ENCODE data around the gene ROBO4. TPM values are rescaled to one million over a fixed set of nuclear protein-coding genes. Genes with fewer than 3 reads are reported as not detected.

The ROBO4 gene
- total and polyA plus RNA-seq, 2 of the 13 experiments (the other 11 are each of a cell fraction or from before 2014, with no cell fraction given), result 0.07 to 1.1 TPM

DNA sequence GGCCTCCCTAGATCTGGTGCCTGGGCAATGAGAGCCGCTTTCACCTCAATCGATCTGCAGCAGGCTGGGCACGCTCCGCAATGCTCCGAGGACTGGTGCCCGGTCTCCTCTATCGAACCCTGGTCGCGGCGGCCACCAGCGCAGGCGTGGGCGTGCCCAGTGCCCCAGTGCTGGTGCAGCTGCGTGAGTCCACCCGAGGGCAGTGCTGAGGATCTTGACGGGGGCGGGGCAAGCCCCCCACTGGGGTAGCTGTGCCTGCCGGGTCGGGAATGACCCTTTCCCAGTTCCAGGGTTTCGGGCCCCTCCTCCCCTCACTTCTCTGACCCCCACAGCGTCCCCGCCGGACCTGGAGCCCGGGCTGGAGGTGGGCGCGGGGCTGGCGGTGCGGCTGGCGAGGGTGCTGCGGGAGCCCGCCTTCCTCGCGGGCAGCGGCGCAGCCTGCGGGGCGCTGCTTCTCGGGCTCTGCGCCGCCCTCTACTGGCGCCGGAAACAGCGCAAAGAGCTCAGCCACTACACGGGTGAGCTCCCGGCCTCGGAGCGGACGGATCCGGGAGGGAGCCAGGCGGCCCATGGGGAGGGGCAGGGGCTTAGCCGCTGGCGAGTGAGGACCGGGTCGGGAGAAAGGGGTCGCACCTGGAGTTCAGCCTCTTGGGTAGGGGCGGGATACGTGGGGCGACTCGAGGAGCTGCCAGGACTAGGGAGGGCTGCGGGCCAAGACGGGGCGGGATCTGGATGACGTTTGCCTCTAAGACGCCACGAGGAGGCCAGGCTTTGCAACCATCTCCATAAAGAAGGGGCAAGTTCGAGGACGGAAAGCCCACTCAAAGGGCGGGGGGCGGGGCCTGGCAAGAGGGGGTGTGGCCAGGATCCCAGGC, 21.5 kb downstream of the ROBO4 start (continued):
- peak; percentile 95 for TF ChIP-seq XRCC5 (optimal IDR thresholded peaks at IDR 0.05; ENCODE audit: low read length)
- peak; percentile 14; the same call in 1 of the 2 replicates for TF ChIP-seq PRMT3 (CRISPR knock-in tag; IDR thresholded peaks at IDR 0.05; ENCODE audit: borderline replicate concordance, low read depth)
- TF ChIP-seq, protein P1, sequence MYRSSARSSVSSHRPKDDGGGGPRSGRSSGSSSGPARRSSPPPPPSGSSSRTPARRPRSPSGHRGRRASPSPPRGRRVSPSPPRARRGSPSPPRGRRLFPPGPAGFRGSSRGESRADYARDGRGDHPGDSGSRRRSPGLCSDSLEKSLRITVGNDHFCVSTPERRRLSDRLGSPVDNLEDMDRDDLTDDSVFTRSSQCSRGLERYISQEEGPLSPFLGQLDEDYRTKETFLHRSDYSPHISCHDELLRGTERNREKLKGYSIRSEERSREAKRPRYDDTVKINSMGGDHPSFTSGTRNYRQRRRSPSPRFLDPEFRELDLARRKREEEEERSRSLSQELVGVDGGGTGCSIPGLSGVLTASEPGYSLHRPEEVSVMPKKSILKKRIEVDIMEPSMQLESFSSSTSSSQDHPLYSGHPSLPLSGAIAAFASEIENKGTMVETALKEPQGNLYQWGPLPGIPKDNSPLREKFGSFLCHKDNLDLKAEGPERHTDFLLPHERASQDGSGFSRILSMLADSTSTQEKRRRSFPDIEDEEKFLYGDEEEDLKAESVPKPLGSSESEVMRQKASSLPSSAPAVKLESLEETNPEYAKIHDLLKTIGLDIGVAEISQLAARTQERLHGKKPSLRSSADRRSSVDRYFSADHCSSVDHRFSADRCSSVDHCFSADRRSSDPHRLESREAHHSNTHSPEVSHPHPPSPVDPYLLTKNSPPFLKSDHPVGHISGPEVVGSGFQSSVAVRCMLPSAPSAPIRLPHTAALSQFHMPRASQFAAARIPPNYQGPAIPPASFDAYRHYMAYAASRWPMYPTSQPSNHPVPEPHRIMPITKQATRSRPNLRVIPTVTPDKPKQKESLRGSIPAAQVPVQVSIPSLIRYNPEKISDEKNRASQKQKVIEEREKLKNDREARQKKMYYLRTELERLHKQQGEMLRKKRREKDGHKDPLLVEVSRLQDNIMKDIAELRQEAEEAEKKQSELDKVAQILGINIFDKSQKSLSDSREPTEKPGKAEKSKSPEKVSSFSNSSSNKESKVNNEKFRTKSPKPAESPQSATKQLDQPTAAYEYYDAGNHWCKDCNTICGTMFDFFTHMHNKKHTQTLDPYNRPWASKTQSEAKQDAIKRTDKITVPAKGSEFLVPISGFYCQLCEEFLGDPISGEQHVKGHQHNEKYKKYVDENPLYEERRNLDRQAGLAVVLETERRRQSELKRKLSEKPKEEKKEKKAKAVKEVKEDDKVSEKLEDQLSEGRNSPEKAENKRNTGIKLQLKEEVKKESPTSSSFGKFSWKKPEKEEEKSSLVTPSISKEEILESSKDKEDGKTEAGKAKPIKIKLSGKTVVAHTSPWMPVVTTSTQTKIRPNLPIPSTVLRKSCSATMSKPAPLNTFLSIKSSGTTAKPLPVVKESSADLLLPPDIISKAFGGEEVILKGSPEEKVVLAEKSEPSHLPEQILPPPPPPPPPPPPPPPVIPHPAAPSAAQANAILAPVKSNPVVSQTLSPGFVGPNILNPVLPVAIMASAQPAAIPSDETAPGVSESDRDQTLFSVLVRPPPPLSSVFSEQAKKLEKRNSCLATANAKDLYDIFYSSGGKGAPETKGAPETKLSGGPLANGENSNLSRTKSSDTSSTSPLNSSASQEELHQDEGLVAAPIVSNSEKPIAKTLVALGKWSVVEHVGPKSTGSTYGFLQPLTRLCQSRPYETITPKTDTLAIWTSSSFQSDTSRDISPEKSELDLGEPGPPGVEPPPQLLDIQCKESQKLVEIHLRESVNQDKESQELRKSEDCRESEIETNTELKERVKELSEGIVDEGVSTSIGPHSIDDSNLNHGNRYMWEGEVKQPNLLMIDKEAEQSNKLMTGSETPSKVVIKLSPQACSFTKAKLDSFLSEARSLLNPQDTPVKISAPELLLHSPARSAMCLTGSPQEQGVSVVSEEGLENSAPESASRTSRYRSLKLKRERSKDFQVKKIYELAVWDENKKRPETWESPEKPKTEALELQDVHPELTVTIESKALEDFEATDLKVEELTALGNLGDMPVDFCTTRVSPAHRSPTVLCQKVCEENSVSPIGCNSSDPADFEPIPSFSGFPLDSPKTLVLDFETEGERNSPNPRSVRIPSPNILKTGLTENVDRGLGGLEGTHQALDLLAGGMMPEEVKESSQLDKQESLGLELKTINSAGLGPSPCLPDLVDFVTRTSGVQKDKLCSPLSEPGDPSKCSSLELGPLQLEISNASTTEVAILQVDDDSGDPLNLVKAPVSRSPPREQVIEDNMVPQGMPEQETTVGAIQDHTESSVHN (CRISPR knock-in tag; IDR thresholded peaks at IDR 0.05), result no peak
- TF ChIP-seq SMC3 (IDR thresholded peaks at IDR 0.05; ENCODE audit: low read length), result no peak
- TF ChIP-seq PTBP1 (IDR thresholded peaks at IDR 0.05; ENCODE audit: low read depth, low read length, poor library complexity, severe bottlenecking), result peak; percentile 81
- no peak for TF ChIP-seq NFE2L1 (CRISPR knock-in tag; IDR thresholded peaks at IDR 0.05; ENCODE audit: borderline replicate concordance)
- no peak for TF ChIP-seq HOXA7 (CRISPR knock-in tag; IDR thresholded peaks at IDR 0.05)
- TF ChIP-seq, protein P2, sequence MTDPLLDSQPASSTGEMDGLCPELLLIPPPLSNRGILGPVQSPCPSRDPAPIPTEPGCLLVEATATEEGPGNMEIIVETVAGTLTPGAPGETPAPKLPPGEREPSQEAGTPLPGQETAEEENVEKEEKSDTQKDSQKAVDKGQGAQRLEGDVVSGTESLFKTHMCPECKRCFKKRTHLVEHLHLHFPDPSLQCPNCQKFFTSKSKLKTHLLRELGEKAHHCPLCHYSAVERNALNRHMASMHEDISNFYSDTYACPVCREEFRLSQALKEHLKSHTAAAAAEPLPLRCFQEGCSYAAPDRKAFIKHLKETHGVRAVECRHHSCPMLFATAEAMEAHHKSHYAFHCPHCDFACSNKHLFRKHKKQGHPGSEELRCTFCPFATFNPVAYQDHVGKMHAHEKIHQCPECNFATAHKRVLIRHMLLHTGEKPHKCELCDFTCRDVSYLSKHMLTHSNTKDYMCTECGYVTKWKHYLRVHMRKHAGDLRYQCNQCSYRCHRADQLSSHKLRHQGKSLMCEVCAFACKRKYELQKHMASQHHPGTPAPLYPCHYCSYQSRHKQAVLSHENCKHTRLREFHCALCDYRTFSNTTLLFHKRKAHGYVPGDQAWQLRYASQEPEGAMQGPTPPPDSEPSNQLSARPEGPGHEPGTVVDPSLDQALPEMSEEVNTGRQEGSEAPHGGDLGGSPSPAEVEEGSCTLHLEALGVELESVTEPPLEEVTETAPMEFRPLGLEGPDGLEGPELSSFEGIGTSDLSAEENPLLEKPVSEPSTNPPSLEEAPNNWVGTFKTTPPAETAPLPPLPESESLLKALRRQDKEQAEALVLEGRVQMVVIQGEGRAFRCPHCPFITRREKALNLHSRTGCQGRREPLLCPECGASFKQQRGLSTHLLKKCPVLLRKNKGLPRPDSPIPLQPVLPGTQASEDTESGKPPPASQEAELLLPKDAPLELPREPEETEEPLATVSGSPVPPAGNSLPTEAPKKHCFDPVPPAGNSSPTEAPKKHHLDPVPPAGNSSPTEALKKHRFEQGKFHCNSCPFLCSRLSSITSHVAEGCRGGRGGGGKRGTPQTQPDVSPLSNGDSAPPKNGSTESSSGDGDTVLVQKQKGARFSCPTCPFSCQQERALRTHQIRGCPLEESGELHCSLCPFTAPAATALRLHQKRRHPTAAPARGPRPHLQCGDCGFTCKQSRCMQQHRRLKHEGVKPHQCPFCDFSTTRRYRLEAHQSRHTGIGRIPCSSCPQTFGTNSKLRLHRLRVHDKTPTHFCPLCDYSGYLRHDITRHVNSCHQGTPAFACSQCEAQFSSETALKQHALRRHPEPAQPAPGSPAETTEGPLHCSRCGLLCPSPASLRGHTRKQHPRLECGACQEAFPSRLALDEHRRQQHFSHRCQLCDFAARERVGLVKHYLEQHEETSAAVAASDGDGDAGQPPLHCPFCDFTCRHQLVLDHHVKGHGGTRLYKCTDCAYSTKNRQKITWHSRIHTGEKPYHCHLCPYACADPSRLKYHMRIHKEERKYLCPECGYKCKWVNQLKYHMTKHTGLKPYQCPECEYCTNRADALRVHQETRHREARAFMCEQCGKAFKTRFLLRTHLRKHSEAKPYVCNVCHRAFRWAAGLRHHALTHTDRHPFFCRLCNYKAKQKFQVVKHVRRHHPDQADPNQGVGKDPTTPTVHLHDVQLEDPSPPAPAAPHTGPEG (CRISPR knock-in tag; IDR thresholded peaks at IDR 0.05), result peak; percentile 58; the same call in 1 of the 2 replicates
- TF ChIP-seq RXRB (CRISPR knock-in tag; IDR thresholded peaks at IDR 0.05; ENCODE audit: borderline replicate concordance), result peak; percentile 31; the same call in 1 of the 2 replicates
- no peak for TF ChIP-seq HIVEP1 (CRISPR knock-in tag; IDR thresholded peaks at IDR 0.05)
- 0 out of 2 replicates have a peak, but pooled peaks have one; percentile 65 for TF ChIP-seq HNRNPL (IDR thresholded peaks at IDR 0.05; ENCODE audit: low read depth, low read length)
- TF ChIP-seq YEATS4 (CRISPR knock-in tag; IDR thresholded peaks at IDR 0.05; ENCODE audit: borderline replicate concordance), result peak; percentile 68
- TF ChIP-seq ZFX (CRISPR knock-in tag; IDR thresholded peaks at IDR 0.05; ENCODE audit: low read depth), result peak; percentile 57; the same call in 1 of the 2 replicates

Measured in HepG2 (cell line).